WTC11 (cell line): ENCODE results near the gene CDK6. TPM values are rescaled to one million over a fixed set of nuclear protein-coding genes. Genes with fewer than 3 reads are reported as not detected.

Source experiments
- ATAC-seq: fragments of 200-7000 bp; cut with Tn5 transposase; 2 replicates; pipeline ENCODE4 v1.10.0; 2021; ENCODE audit warnings: mild to moderate bottlenecking, moderate library complexity
- CTCF ChIA-PET: fragments of 300-600 bp; sonication (Branson Sonifier 250); formaldehyde crosslinking; loops from one replicate; lab custom pipeline; 2021; ENCODE audit warnings: antibody characterized with exemption; lab: Charles Lee
- POLR2A ChIA-PET: fragments of 350-600 bp; sonication (Branson Sonifier 250); formaldehyde crosslinking; loops from one replicate; lab custom pipeline; 2021; ENCODE audit warnings: antibody characterized with exemption; lab: Charles Lee
- DNase-seq: peaks from one replicate; pipeline ENCODE4 v3.0.0; 2021; ENCODE audit warnings: low spot score
- H3K27ac Mint-ChIP-seq: 2 replicates; pipeline ENCODE4 v1.8.0; 2021; ENCODE audit warnings: mixed read lengths
- H3K27me3 Mint-ChIP-seq: 2 replicates; pipeline ENCODE4 v1.8.0; 2021; ENCODE audit warnings: low read depth, mild to moderate bottlenecking, moderate library complexity, mixed read lengths
- H3K36me3 Mint-ChIP-seq: 2 replicates; pipeline ENCODE4 v1.8.0; 2021; ENCODE audit warnings: mixed read lengths
- H3K4me1 Mint-ChIP-seq: 2 replicates; pipeline ENCODE4 v1.8.0; 2022; ENCODE audit warnings: mixed read lengths
- H3K4me3 Mint-ChIP-seq: 2 replicates; pipeline ENCODE4 v1.8.0; 2021; ENCODE audit warnings: mild to moderate bottlenecking, moderate library complexity, mixed read lengths
- H3K9me3 Mint-ChIP-seq: 2 replicates; pipeline ENCODE4 v1.8.0; 2021; ENCODE audit warnings: mixed read lengths
- AFF4 ChIP-seq: sonication (generic); formaldehyde crosslinking; IDR thresholded peaks from 2 replicates; pipeline ENCODE4 v1.8.1; 2023; ENCODE audit warnings: mild to moderate bottlenecking, missing genetic modification reagents, borderline replicate concordance
- ATF1 ChIP-seq: sonication (generic); formaldehyde crosslinking; IDR thresholded peaks from 2 replicates; pipeline ENCODE4 v1.8.1; 2023; ENCODE audit warnings: mild to moderate bottlenecking, moderate library complexity, missing genetic modification reagents
- CREB1 ChIP-seq: sonication (generic); formaldehyde crosslinking; IDR thresholded peaks from 2 replicates; pipeline ENCODE4 v1.8.0; 2023; ENCODE audit warnings: mild to moderate bottlenecking, missing genetic modification reagents
- EMX1 ChIP-seq: fragments of 250-450 bp; sonication (Bioruptor Pico); IDR thresholded peaks from 2 replicates; pipeline ENCODE4 v1.8.0; 2021; ENCODE audit warnings: mild to moderate bottlenecking
- ESRRA ChIP-seq: sonication (generic); formaldehyde crosslinking; IDR thresholded peaks from 2 replicates; pipeline ENCODE4 v1.8.1; 2022; ENCODE audit warnings: mild to moderate bottlenecking, missing genetic modification reagents, borderline replicate concordance
- ETV6 ChIP-seq: sonication (generic); formaldehyde crosslinking; IDR thresholded peaks from 2 replicates; pipeline ENCODE4 v1.8.1; 2022; ENCODE audit warnings: mild to moderate bottlenecking, missing genetic modification reagents
- FOXJ3 ChIP-seq: sonication (generic); formaldehyde crosslinking; IDR thresholded peaks from 2 replicates; pipeline ENCODE4 v1.9.0; 2021; ENCODE audit warnings: missing genetic modification reagents, mild to moderate bottlenecking, borderline replicate concordance
- FOXP1 ChIP-seq: sonication (generic); formaldehyde crosslinking; IDR thresholded peaks from 2 replicates; pipeline ENCODE4 v1.8.0; 2022; ENCODE audit warnings: missing genetic modification reagents, mild to moderate bottlenecking, moderate library complexity, borderline replicate concordance
- FOXP4 ChIP-seq: sonication (generic); formaldehyde crosslinking; IDR thresholded peaks from 2 replicates; pipeline ENCODE4 v1.8.0; 2022; ENCODE audit warnings: mild to moderate bottlenecking, missing genetic modification reagents
- KAT7 ChIP-seq: sonication (generic); formaldehyde crosslinking; IDR thresholded peaks from 2 replicates; pipeline ENCODE4 v1.8.1; 2023; ENCODE audit warnings: missing genetic modification reagents, mild to moderate bottlenecking, borderline replicate concordance
- MYBL2 ChIP-seq: sonication (generic); formaldehyde crosslinking; IDR thresholded peaks from 2 replicates; pipeline ENCODE4 v1.8.1; 2023; ENCODE audit warnings: mild to moderate bottlenecking, moderate library complexity, missing genetic modification reagents
- PRRX2 ChIP-seq: fragments of 250-450 bp; sonication (Bioruptor Pico); IDR thresholded peaks from 2 replicates; pipeline ENCODE4 v1.8.0; 2021; ENCODE audit warnings: mild to moderate bottlenecking
- RORB ChIP-seq: fragments of 250-450 bp; sonication (Bioruptor Pico); IDR thresholded peaks from 2 replicates; pipeline ENCODE4 v1.9.0; 2021; ENCODE audit warnings: mild to moderate bottlenecking
- SMAD3 ChIP-seq: sonication (generic); formaldehyde crosslinking; IDR thresholded peaks from 2 replicates; pipeline ENCODE4 v1.8.0; 2022; ENCODE audit warnings: missing genetic modification reagents, mild to moderate bottlenecking, borderline replicate concordance
- TCF7 ChIP-seq: sonication (generic); formaldehyde crosslinking; IDR thresholded peaks from 2 replicates; pipeline ENCODE4 v1.8.0; 2022; ENCODE audit warnings: mild to moderate bottlenecking, low read depth, missing genetic modification reagents, moderate library complexity
- TEAD1 ChIP-seq: sonication (generic); formaldehyde crosslinking; IDR thresholded peaks from 2 replicates; pipeline ENCODE4 v1.8.0; 2022; ENCODE audit warnings: mild to moderate bottlenecking, missing genetic modification reagents
- TEAD4 ChIP-seq: sonication (generic); formaldehyde crosslinking; IDR thresholded peaks from 2 replicates; pipeline ENCODE4 v1.8.0; 2022; ENCODE audit warnings: mild to moderate bottlenecking, missing genetic modification reagents
- ZNF232 ChIP-seq: sonication (generic); formaldehyde crosslinking; IDR thresholded peaks from 2 replicates; pipeline ENCODE4 v1.8.0; 2022; ENCODE audit warnings: mild to moderate bottlenecking, missing genetic modification reagents
- ZNF263 ChIP-seq: sonication (generic); formaldehyde crosslinking; IDR thresholded peaks from 2 replicates; pipeline ENCODE4 v1.8.1; 2022; ENCODE audit warnings: low read depth, mild to moderate bottlenecking, moderate library complexity, missing genetic modification reagents
- ZNF671 ChIP-seq: fragments of 250-450 bp; sonication (Bioruptor Pico); IDR thresholded peaks from 2 replicates; pipeline ENCODE4 v1.8.0; 2021; ENCODE audit warnings: mild to moderate bottlenecking
- total RNA-seq: library from RNA; stranded (reverse); gene quantifications from 3 replicates; pipeline ENCODE4 v1.2.3, GENCODE V29; 2021
- TF ChIP-seq, protein P1 (sequence below): fragments of 250-450 bp; sonication (Bioruptor Pico); IDR thresholded peaks from 2 replicates; pipeline ENCODE4 v1.9.0; 2021; ENCODE audit warnings: mild to moderate bottlenecking, borderline replicate concordance
- TF ChIP-seq, protein P2 (sequence below): fragments of 250-450 bp; sonication (Bioruptor Pico); IDR thresholded peaks from 2 replicates; pipeline ENCODE4 v1.9.0; 2021; ENCODE audit warnings: mild to moderate bottlenecking
- TF ChIP-seq, protein P3 (sequence below): sonication (generic); formaldehyde crosslinking; IDR thresholded peaks from 2 replicates; pipeline ENCODE4 v1.8.1; 2022; ENCODE audit warnings: low read depth, missing genetic modification reagents, borderline replicate concordance

Gene CDK6
- total RNA-seq, 1 experiment from 2014 or later: 47.2 TPM

GRCh38 chr7:92725161-92725925 lies 111.0 kb downstream of the CDK6 start:
- ATAC-seq (no peak), DNase-seq (no peak)
- H3K36me3 Mint-ChIP-seq: peaks cover 4% of the 10 kb centered on the region; the same call in 1 of the 2 replicates
- TF ChIP-seq RORB (CRISPR knock-in tag): no peak
- no peaks in the 10 kb centered on the region for H3K9me3 Mint-ChIP-seq
- ChIA-PET CTCF (no interaction called here), POLR2A (interaction anchor here (1.4 kb wide), 1 partner anchor 107 kb away, joined by 3 read pairs; no protein-coding TSS in a partner anchor)
- no peaks in the 10 kb centered on the region; the same call in 1 of the 2 replicates for H3K27me3 Mint-ChIP-seq
- H3K27ac Mint-ChIP-seq: no peak overlapping the region
- H3K4me1 Mint-ChIP-seq: peaks cover 28% of the 10 kb centered on the region
- no peak overlapping the region for H3K4me3 Mint-ChIP-seq

- ChIA-PET POLR2A (interaction anchor here (0.8 to 1.4 kb wide), 2 partner anchors 29 to 108 kb away, joined by 3 to 6 read pairs; no protein-coding TSS in a partner anchor), CTCF (interaction anchor here (0.6 to 1.6 kb wide), 3 partner anchors 106 to 336 kb away, joined by 3 to 6 read pairs (median 3); no protein-coding TSS in a partner anchor)
- Mint-ChIP-seq H3K9me3 (no peaks in the 10 kb centered on the region), H3K4me1 (peaks cover 28% of the 10 kb centered on the region), H3K36me3 (peaks cover 4% of the 10 kb centered on the region; the same call in 1 of the 2 replicates), H3K27ac (peak overlapping the region; percentile 80), H3K4me3 (peak overlapping the region; percentile 2; the same call in 1 of the 2 replicates), H3K27me3 (no peaks in the 10 kb centered on the region; the same call in 1 of the 2 replicates)
- ATAC-seq (peak; percentile 94), DNase-seq (peak; percentile 25)
- TF ChIP-seq ZNF671 (CRISPR knock-in tag): no peak
- TF ChIP-seq CREB1 (CRISPR knock-in tag): no peak
- TF ChIP-seq ATF1: no peak
- no peak for TF ChIP-seq TCF7 (CRISPR knock-in tag)
- TF ChIP-seq TEAD4 (CRISPR knock-in tag): no peak
- TF ChIP-seq SMAD3 (CRISPR knock-in tag): no peak
- TF ChIP-seq ZNF263 (CRISPR knock-in tag): no peak
- TF ChIP-seq EMX1: no peak
- TF ChIP-seq PRRX2: no peak
- TF ChIP-seq, protein P1, sequence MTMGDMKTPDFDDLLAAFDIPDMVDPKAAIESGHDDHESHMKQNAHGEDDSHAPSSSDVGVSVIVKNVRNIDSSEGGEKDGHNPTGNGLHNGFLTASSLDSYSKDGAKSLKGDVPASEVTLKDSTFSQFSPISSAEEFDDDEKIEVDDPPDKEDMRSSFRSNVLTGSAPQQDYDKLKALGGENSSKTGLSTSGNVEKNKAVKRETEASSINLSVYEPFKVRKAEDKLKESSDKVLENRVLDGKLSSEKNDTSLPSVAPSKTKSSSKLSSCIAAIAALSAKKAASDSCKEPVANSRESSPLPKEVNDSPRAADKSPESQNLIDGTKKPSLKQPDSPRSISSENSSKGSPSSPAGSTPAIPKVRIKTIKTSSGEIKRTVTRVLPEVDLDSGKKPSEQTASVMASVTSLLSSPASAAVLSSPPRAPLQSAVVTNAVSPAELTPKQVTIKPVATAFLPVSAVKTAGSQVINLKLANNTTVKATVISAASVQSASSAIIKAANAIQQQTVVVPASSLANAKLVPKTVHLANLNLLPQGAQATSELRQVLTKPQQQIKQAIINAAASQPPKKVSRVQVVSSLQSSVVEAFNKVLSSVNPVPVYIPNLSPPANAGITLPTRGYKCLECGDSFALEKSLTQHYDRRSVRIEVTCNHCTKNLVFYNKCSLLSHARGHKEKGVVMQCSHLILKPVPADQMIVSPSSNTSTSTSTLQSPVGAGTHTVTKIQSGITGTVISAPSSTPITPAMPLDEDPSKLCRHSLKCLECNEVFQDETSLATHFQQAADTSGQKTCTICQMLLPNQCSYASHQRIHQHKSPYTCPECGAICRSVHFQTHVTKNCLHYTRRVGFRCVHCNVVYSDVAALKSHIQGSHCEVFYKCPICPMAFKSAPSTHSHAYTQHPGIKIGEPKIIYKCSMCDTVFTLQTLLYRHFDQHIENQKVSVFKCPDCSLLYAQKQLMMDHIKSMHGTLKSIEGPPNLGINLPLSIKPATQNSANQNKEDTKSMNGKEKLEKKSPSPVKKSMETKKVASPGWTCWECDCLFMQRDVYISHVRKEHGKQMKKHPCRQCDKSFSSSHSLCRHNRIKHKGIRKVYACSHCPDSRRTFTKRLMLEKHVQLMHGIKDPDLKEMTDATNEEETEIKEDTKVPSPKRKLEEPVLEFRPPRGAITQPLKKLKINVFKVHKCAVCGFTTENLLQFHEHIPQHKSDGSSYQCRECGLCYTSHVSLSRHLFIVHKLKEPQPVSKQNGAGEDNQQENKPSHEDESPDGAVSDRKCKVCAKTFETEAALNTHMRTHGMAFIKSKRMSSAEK (CRISPR knock-in tag): no peak
- TF ChIP-seq ZNF232 (CRISPR knock-in tag): no peak
- no peak for TF ChIP-seq KAT7
- TF ChIP-seq, protein P2, sequence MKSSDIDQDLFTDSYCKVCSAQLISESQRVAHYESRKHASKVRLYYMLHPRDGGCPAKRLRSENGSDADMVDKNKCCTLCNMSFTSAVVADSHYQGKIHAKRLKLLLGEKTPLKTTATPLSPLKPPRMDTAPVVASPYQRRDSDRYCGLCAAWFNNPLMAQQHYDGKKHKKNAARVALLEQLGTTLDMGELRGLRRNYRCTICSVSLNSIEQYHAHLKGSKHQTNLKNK: no peak
- peak; percentile 81; the same call in 1 of the 2 replicates for TF ChIP-seq FOXP4 (CRISPR knock-in tag)
- 0 out of 2 replicates have a peak, but pooled peaks have one; percentile 15 for TF ChIP-seq FOXJ3 (CRISPR knock-in tag)
- no peak for TF ChIP-seq AFF4 (CRISPR knock-in tag)
- TF ChIP-seq MYBL2 (CRISPR knock-in tag): no peak
- TF ChIP-seq, protein P3, sequence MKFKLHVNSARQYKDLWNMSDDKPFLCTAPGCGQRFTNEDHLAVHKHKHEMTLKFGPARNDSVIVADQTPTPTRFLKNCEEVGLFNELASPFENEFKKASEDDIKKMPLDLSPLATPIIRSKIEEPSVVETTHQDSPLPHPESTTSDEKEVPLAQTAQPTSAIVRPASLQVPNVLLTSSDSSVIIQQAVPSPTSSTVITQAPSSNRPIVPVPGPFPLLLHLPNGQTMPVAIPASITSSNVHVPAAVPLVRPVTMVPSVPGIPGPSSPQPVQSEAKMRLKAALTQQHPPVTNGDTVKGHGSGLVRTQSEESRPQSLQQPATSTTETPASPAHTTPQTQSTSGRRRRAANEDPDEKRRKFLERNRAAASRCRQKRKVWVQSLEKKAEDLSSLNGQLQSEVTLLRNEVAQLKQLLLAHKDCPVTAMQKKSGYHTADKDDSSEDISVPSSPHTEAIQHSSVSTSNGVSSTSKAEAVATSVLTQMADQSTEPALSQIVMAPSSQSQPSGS: no peak
- TF ChIP-seq FOXP1: no peak
- TF ChIP-seq ESRRA: no peak
- peak; percentile 47; the same call in 1 of the 2 replicates for TF ChIP-seq ETV6
- no peak for TF ChIP-seq TEAD1
Measured at GRCh38 chr7:92723943-92724342, 112.4 kb downstream of the CDK6 start.
